ENCODE data around the gene NUDT13.

NUDT13 gene

DNA sequence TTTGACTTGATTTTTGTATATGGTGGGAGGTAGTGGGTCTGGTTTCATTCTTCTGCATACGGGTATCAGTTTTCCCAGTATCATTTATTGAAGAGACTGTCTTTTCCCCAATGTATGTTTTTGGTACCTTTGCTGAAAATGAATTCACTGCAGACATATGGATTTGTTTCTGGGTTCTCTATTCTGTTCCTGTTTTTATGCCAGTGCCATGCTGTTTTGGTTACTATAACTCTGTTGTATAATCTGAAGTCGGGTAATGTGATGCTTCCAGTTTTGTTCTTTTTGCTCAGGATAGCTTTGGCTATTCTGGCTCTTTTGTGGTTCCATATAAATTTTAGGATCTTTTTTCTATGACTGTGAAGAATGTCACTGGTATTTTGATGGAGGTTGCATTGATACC lies 56.7 kb downstream of the NUDT13 start:
- DNase-seq (ENCODE audit: low read depth): no peak

DNA sequence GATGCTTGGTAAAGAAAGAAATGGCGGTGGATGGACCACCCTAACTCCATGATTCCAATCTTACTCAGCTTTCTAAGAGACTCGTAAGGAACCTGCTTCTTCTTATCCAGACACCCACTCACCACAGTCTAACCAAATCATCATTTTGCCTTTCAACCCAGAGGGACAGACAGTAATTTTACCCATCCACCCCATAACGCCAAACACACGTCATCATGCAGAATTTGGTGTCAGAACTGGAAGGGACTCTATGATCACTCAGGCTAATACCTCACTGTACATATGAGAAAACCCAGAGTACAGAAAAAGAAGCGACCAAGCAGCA lies 57.2 kb downstream of the NUDT13 start:
- DNase-seq (ENCODE audit: low read depth): no peak

DNA sequence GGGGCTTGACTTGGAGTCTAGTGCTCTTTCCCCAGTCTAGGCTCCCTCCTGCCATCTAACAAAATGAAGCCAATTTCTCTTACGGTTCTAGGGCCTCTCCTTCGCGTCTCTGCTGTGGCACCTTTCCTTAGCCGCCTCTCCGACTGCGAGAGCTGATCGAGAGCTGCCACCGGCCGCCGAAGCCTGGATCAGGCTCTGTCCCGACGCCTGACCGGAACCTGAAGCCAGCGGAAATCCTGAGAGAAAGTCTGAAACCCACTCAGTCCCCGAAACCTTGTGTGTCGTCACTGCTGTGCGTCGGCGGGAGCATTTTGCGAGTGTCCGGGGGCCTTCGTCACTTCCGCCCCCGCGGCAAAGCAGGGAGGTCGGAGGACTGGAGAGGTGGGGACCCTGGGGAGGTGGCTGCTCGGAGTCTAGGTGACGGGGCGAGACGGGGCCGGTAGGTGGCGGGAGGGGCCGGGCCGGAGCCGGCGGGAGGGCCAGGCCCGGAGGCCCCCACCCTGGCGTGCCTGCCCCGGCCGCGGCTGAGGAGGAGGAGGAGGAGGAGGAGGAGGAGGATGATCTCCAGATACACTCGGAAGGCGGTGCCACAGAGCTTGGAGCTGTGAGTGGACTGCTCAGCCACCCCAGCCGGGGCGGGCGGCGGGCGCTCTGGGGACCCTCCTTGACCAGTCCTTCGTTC lies 57.7 kb downstream of the NUDT13 start, which contains the start of the genes ECD and FAM149B1:
ECD (minus strand) TSS at position 226 of the 682 bp plus-strand sequence. CDS start 4,071 bp downstream, outside the sequence.
FAM149B1 (plus strand) TSS at position 337 of the 682 bp plus-strand sequence; CDS start at position 558, 221 bp downstream.
- DNase-seq (ENCODE audit: low read depth): peak; percentile 74

DNA sequence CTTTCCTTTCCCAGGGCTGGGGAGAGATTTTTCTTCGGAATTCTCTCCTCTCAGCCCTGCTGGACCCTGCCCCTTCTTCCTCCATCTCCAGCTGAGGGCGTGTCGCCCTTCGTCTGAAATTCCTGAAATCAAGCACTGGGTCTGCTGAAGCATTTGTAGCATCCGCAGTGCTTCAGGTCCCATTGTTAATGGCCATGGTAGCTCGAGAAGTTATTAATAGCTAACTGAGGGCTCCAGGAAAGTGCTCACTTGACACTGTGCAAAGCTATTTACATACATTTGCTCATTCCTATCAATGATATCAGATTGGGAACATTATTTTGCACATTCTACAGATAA lies 58.2 kb downstream of the NUDT13 start:
- no peak for DNase-seq (ENCODE audit: low read depth)

DNA sequence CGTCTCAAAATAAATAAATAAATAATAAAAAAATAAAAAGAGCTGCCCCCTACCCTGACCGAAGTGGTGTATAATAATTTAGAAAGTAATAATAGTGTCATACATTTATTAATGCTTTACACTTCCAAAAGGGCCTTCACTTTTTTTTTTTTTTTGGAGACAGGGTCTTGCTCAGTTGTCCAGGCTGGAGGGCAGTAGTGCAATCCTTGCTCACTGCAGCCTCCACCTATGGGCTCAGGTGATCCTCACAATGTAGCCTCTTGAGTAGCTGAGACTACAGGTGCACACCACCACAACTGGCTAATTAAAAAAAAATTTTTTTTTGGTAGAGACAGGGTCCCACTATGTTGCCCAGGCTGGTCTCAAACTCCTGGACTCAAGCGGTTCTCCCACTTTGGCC lies 59.1 kb downstream of the NUDT13 start:
- DNase-seq (ENCODE audit: low read depth): no peak

DNA sequence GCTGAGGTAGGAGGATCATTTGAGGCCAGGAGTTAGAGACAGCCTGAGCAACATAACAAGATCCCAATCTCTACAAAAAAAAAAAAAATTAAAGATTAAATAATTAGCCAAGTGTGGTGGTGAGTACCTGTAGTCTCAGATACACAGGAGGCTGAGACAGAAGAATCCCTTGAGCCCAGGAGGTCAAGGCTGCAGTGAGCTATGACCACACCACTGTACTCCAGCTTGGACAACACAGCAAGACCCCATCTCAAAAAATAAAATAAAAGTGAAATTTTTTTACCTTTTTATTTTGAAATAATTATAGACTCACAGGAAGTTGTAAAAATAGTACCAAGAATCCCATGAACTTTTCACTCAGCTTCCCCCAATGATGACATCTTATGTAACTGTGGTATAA lies 62.6 kb downstream of the NUDT13 start:
- no peak for DNase-seq (ENCODE audit: low read depth)

DNA sequence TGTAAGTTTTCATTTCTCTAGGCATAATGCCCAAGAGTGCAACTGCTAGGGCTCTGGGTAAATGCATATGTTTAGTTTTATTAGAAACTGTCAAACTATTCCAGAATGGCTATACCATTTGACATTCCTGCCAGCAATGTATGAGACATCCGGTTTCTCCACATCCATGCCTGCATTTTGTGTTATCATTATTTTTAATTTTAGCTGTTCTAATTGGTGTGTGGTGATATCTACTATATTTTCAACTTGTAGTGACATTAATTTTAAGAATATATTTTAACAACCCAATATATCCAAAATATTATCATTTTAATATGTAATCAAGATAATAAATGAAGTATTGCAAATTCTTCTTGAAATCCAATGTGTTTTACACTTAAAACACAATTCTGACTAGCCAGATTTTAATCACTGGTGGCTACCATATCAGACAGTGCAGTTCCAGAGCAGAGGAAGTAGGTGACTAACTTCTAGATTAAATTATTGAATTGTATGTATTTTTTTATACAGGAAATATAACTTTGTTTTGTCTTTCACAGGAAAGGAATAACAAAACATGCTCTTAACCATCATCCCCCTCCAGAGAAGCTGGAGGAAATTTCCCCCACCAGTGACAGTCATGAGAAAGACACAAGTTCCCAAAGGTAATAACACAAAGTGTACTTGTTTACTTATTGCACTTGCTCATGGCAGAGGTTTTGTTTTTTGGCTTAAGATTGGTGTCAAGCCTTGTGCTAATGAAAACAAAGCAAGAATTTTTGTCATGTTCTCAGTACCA lies 64.1 kb downstream of the NUDT13 start:
- DNase-seq (ENCODE audit: low read depth): no peak

All from GM04503 (cell line).